Mesenchymal stem cell (in vitro differentiated cells and primary cell): ENCODE results near the gene KRT86.
"Not testable (repeated sequence)": the region's sequence is repeated elsewhere in the genome, so short reads cannot be mapped to it uniquely, and the experiment has no call there.

Experiments
- DNase-seq: peaks from one replicate; pipeline ENCODE4 v3.0.0-alpha.2; 2013
- H2AFZ ChIP-seq: one replicate; pipeline ENCODE4 v1.6.1; 2013; ENCODE audit warnings: low read depth, mild to moderate bottlenecking, control low read depth, inconsistent platforms, low read length, moderate library complexity
- H2AK5ac ChIP-seq: 2 replicates; pipeline ENCODE4 v1.6.1; 2013; ENCODE audit warnings: low read length, moderate library complexity, mild to moderate bottlenecking, inconsistent platforms; ENCODE audit not compliant: severe bottlenecking
- H2BK120ac ChIP-seq: one replicate; pipeline ENCODE4 v1.6.1; 2013; ENCODE audit warnings: low read depth, mild to moderate bottlenecking, inconsistent platforms, low read length, moderate library complexity
- H2BK12ac ChIP-seq, 2 experiments: one replicate each; pipeline ENCODE4 v1.6.1; 2013; ENCODE audit warnings: inconsistent platforms in 2 of 2, low read length in 2 of 2, mild to moderate bottlenecking in 2 of 2, moderate library complexity in 2 of 2, control low read depth in 1 of 2
- H2BK15ac ChIP-seq: one replicate; pipeline ENCODE4 v1.6.1; 2013; ENCODE audit warnings: mild to moderate bottlenecking, low read depth, inconsistent platforms; ENCODE audit not compliant: poor library complexity, severe bottlenecking
- H2BK5ac ChIP-seq: 2 replicates; pipeline ENCODE4 v1.6.1; 2013; ENCODE audit warnings: low read depth, mild to moderate bottlenecking, low read length, control low read depth, inconsistent platforms; ENCODE audit not compliant: poor library complexity, severe bottlenecking
- H3K14ac ChIP-seq, 2 experiments: one replicate each; pipeline ENCODE4 v1.6.1; 2013; ENCODE audit warnings: inconsistent platforms in 2 of 2, low read length in 2 of 2, control low read depth in 1 of 2, mild to moderate bottlenecking in 1 of 2, moderate library complexity in 1 of 2
- H3K18ac ChIP-seq, 2 experiments: one replicate each; pipeline ENCODE4 v1.6.1; 2013; ENCODE audit warnings: inconsistent platforms in 2 of 2, low read length in 2 of 2, control low read depth in 1 of 2, low read depth in 1 of 2, mild to moderate bottlenecking in 1 of 2
- H3K23ac ChIP-seq, 2 experiments: one replicate each; pipeline ENCODE4 v1.6.1; 2013; ENCODE audit warnings: inconsistent platforms in 2 of 2, low read length in 2 of 2, mild to moderate bottlenecking in 2 of 2, moderate library complexity in 2 of 2, control low read depth in 1 of 2
- H3K27ac ChIP-seq: 2 replicates; pipeline ENCODE4 v1.5.1; 2013; ENCODE audit warnings: mild to moderate bottlenecking, moderate library complexity, low read length, control low read depth, inconsistent platforms; ENCODE audit not compliant: poor library complexity, severe bottlenecking
- H3K27me3 ChIP-seq, 2 experiments: 2 replicates each; pipeline versions ENCODE4 v1.6.1 to v1.7.0; 2013; ENCODE audit warnings: low read length in 2 of 2, mild to moderate bottlenecking in 2 of 2, moderate library complexity in 2 of 2, control low read depth in 1 of 2, inconsistent platforms in 1 of 2; ENCODE audit not compliant: control insufficient read depth in 1 of 2, insufficient read depth in 1 of 2
- H3K36me3 ChIP-seq, 2 experiments: 2 replicates each; pipeline versions ENCODE4 v1.6.1 to v1.7.0; 2013; ENCODE audit warnings: low read length in 2 of 2, control low read depth in 1 of 2, inconsistent platforms in 1 of 2, low read depth in 1 of 2, mild to moderate bottlenecking in 1 of 2; ENCODE audit not compliant: insufficient read depth in 2 of 2, control insufficient read depth in 1 of 2
- H3K4ac ChIP-seq, 2 experiments: one replicate each; pipeline ENCODE4 v1.6.1; 2013; ENCODE audit warnings: inconsistent platforms in 2 of 2, low read length in 2 of 2, mild to moderate bottlenecking in 2 of 2, moderate library complexity in 2 of 2, control low read depth in 1 of 2, low read depth in 1 of 2
- H3K4me1 ChIP-seq: 2 replicates; pipeline ENCODE4 v1.6.1; 2013; ENCODE audit warnings: low read depth, low read length, control low read depth; ENCODE audit not compliant: control insufficient read depth, insufficient read depth
- H3K4me2 ChIP-seq: 2 replicates; pipeline ENCODE4 v1.6.1; 2013; ENCODE audit warnings: low read length, mild to moderate bottlenecking, inconsistent platforms; ENCODE audit not compliant: poor library complexity, severe bottlenecking
- H3K4me3 ChIP-seq, 2 experiments: 2 replicates each; pipeline versions ENCODE4 v1.5.1 to v1.7.0; 2013; ENCODE audit warnings: low read length in 2 of 2, mild to moderate bottlenecking in 2 of 2, control low read depth in 1 of 2, low read depth in 1 of 2; ENCODE audit not compliant: insufficient read depth in 1 of 2
- H3K79me1 ChIP-seq: replicated peaks from 2 replicates; pipeline ENCODE4 v1.6.1; 2013; ENCODE audit warnings: mild to moderate bottlenecking, control low read depth, low read length, inconsistent platforms; ENCODE audit not compliant: poor library complexity, severe bottlenecking
- H3K9ac ChIP-seq: 2 replicates; pipeline ENCODE4 v1.7.0; 2013; ENCODE audit warnings: mild to moderate bottlenecking, low read length, moderate library complexity
- H3K9me3 ChIP-seq: 2 replicates; pipeline ENCODE4 v1.7.0; 2013; ENCODE audit warnings: mild to moderate bottlenecking, low read length; ENCODE audit not compliant: control insufficient read depth
- H4K8ac ChIP-seq: one replicate; pipeline ENCODE4 v1.6.1; 2013; ENCODE audit warnings: inconsistent platforms, mild to moderate bottlenecking, low read length, moderate library complexity
- H4K91ac ChIP-seq: one replicate; pipeline ENCODE4 v1.6.1; 2013; ENCODE audit warnings: mild to moderate bottlenecking, low read length, inconsistent platforms
- whole genome bisulfite sequencing: methylation state at CpG from one replicate; pipeline ENCODE4 v1.1.7; 2013; ENCODE audit warnings: mixed read lengths; 5-methylcytosine and 5-hydroxymethylcytosine counted together

KRT86 gene

DNA sequence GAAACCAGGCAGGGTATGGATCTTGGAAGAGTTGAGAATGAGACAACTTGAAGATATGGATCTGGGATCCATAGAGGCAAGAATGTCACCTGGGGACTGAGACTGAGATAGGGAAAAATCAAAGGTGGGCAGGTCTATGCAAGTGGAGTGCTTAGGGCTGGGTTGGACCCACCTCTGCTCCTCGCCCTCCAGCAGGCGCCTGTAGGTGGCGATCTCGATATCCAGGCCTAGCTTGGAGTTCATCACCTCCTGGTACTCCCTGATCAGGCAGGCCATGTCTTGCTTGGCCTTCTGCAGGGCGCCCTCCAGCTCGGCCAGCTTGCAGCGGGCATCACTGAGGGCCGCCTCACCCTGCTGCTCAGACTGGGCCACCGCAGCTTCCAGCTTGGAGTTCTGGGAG is 41.3 kb downstream of the KRT86 start:
- not testable (repeated sequence) for H4K8ac ChIP-seq, H2AFZ ChIP-seq, H3K14ac ChIP-seq, H3K27ac ChIP-seq, H3K4me1 ChIP-seq, H3K4me2 ChIP-seq, H3K4me3 ChIP-seq, H2BK5ac ChIP-seq, H3K9ac ChIP-seq, H3K79me1 ChIP-seq, H3K36me3 ChIP-seq, H3K23ac ChIP-seq, H2BK15ac ChIP-seq, H4K91ac ChIP-seq, H3K4ac ChIP-seq, H2BK12ac ChIP-seq, H3K9me3 ChIP-seq, H3K18ac ChIP-seq, H2AK5ac ChIP-seq, DNase-seq, H2BK120ac ChIP-seq
- H3K27me3 ChIP-seq = peaks cover 78 to 98% of the 10 kb centered on the region in 2 experiments
- 3% methylated on average over 4 of the region's 9 CpGs for WGBS

DNA sequence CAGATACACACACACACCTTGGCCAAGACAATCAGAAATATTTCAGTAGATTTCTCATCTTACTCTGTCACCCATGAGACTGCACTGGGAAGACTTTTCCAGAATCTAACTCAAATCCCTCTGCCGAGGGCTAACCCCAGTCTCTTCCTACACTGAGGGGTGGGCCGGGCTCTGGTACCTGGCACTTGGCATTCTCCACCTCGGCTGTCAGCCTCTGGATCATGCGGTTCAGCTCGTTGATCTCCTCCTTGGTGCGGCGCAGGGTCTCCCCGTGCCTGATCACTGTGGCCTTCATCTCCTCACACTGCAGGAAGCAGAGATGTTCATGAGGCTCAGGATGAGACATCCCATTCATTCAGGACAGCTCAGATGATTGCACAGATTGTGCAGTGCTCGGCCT is 41.8 kb downstream of the KRT86 start:
- no peak for DNase-seq
- no peak overlapping the region for H2BK120ac ChIP-seq
- no peaks in the 10 kb centered on the region for H3K9me3 ChIP-seq
- no peak overlapping the region for H3K27ac ChIP-seq
- no peak overlapping the region for H3K4me3 ChIP-seq
- H3K18ac ChIP-seq = no peak overlapping the region
- no peak overlapping the region for H2BK5ac ChIP-seq
- H2AFZ ChIP-seq = no peak overlapping the region
- H2BK12ac ChIP-seq = no peak overlapping the region
- WGBS = 78% methylated on average over 9 of the region's 9 CpGs
- no peak overlapping the region for H2AK5ac ChIP-seq
- no peak overlapping the region for H2BK15ac ChIP-seq
- no peak overlapping the region for H3K4me2 ChIP-seq
- H3K9ac ChIP-seq = no peak overlapping the region
- H3K27me3 ChIP-seq = peaks cover 78 to 98% of the 10 kb centered on the region in 2 experiments
- H3K4ac ChIP-seq = no peak overlapping the region
- no peaks in the 10 kb centered on the region for H3K36me3 ChIP-seq
- H3K79me1 ChIP-seq = no peaks in the 10 kb centered on the region
- no peak overlapping the region for H4K91ac ChIP-seq
- no peaks in the 10 kb centered on the region for H3K4me1 ChIP-seq
- no peak overlapping the region for H4K8ac ChIP-seq
- no peak overlapping the region for H3K23ac ChIP-seq
- H3K14ac ChIP-seq = no peak overlapping the region

DNA sequence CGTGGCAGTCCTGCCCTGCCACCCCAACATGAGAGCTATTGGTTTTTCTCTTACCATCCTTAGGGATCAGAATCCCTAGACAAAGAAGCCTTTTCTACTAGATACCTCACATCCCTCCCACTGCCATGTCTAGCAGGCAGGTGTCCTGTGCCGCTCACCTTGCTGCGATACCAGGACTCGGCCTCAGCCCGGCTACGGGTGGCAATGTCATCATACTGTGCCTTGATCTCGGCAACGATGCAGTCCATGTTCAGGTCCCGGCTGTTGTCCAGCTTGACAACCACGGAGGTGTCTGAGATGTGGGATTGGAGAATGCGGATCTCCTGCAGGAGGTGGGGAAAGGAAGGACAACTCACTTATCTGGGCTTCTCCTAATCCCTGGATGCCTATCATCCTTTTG is 42.3 kb downstream of the KRT86 start:
- 87% methylated on average over 11 of the region's 11 CpGs for whole genome bisulfite sequencing

DNA sequence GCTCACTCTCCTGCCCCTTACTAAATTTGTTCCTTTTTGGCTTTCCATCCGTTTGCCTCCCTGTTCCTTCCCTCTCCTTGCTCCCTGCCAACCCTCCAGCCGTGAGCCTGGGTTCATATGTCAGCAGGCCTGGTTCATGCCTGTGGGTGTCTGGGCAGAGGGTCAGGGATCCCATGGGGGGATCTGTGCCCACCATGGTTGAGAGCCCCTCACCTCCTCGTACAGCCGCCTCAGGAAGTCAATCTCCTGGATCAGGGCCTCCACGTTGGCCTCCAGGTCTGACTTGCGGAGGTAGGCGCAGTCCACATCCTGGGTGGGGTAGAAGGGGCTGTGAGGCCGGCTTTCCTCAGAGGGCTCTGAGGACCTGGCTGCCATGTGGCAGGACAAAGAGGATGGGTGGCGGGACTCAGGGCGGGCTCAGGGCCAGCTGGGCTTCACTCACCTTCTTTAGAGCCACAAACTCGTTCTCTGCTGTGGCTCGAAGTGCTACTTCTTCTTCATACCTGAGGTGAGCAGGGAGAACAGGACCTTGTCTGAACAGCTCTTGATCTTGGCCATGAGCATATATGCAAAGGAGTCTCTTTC is 43.1 kb downstream of the KRT86 start:
- no peak overlapping the region for H3K9ac ChIP-seq
- no peak overlapping the region for H4K8ac ChIP-seq
- no peaks in the 10 kb centered on the region for H3K9me3 ChIP-seq
- no peak overlapping the region for H3K14ac ChIP-seq
- no peak overlapping the region for H3K4me3 ChIP-seq
- no peak overlapping the region for H3K23ac ChIP-seq
- no peak overlapping the region for H3K4me2 ChIP-seq
- H4K91ac ChIP-seq = no peak overlapping the region
- H2BK12ac ChIP-seq = no peak overlapping the region
- no peak overlapping the region for H3K27ac ChIP-seq
- no peak overlapping the region for H2AFZ ChIP-seq
- DNase-seq = no peak
- H3K4ac ChIP-seq = no peak overlapping the region
- H3K27me3 ChIP-seq = peaks cover 78 to 98% of the 10 kb centered on the region in 2 experiments
- H2AK5ac ChIP-seq = no peak overlapping the region
- no peaks in the 10 kb centered on the region for H3K4me1 ChIP-seq
- no peak overlapping the region for H2BK15ac ChIP-seq
- H3K79me1 ChIP-seq = no peaks in the 10 kb centered on the region
- 86% methylated on average over 11 of the region's 12 CpGs for WGBS
- H2BK120ac ChIP-seq = no peak overlapping the region
- no peaks in the 10 kb centered on the region for H3K36me3 ChIP-seq
- no peak overlapping the region for H3K18ac ChIP-seq
- no peak overlapping the region for H2BK5ac ChIP-seq

More for the DNA sequence above, 42.3 kb downstream of the KRT86 start:
- Histone ChIP-seq H3K36me3 (no peaks in the 10 kb centered on the region), H3K4ac (no peak overlapping the region), H3K18ac (no peak overlapping the region), H3K79me1 (no peaks in the 10 kb centered on the region), H3K4me3 (no peak overlapping the region), H2BK5ac (no peak overlapping the region), H2BK120ac (no peak overlapping the region), H3K27ac (no peak overlapping the region), H3K4me2 (no peak overlapping the region), H2AFZ (no peak overlapping the region), H3K9me3 (no peaks in the 10 kb centered on the region), H3K9ac (no peak overlapping the region), H3K23ac (no peak overlapping the region), H3K27me3 (peaks cover 78 to 98% of the 10 kb centered on the region in 2 experiments), H3K4me1 (no peaks in the 10 kb centered on the region), H2BK12ac (no peak overlapping the region), H4K8ac (no peak overlapping the region), H4K91ac (no peak overlapping the region), H2BK15ac (no peak overlapping the region), H2AK5ac (no peak overlapping the region), H3K14ac (no peak overlapping the region)
- DNase-seq = no peak
